Right lobe of liver (tissue), 4 donors: ENCODE data around the gene CD151.

Experiments used
- POLR2A ChIP-seq: fragments of 450-650 bp; IDR thresholded peaks from one replicate; pipeline ENCODE4 v1.6.1; 2017; ENCODE audit warnings: antibody characterized with exemption, mild to moderate bottlenecking
- TF ChIP-seq, protein P1 (sequence below), 4 donors: fragments of 200-600 bp in 3 of 4; fragments of 450-650 bp in 1 of 4; IDR thresholded peaks; one replicate each; pipeline versions ENCODE4 v1.5.1 to v1.8.0; 2016 to 2022; ENCODE audit warnings: antibody characterized with exemption in 4 of 4, mild to moderate bottlenecking in 2 of 4
- donor health status: DM: no; HTN: no; CAD: no.
- donor health status: DM: no; HTN: no; CAD: no.
- donor health status: DM: no; HTN: yes; CAD: no.

DNA sequence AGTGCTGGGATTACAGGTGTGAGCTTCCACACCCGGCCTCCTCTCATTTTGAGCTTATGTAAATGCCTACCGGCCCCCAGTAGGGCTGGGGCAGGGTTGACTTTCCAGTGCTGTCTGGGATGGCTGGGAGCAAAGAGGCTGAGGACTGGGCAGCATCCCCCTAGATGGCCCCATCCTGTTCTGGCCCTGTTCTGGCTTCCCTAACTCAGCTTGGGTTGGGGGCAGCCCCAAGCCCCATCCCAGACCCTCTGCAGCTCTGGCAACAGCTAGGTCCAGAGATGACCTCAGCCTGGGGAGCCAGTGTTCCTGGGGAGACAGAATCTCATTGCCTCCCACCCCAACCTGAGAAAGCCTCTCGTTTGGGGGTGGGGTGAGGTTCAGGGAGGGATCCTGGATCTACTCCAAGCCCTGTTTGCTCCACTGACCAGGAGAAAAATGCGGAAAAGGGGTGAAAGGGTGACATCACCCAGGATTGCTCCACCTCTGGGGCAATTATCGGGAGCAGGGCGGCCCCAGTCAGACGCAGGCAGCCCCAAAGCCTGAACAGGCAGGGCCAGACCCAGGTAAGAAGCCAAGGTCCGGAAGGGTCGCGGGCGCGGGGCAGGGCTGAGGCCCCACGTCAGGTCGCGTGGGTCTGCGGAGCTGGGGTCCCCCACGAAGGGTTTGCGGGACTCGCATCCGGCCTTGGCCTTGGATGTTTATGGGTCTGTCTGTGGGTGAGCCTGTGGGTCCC, 14.2 kb upstream of the CD151 start, which contains the start of gene PNPLA2:
- TF ChIP-seq, protein P1, sequence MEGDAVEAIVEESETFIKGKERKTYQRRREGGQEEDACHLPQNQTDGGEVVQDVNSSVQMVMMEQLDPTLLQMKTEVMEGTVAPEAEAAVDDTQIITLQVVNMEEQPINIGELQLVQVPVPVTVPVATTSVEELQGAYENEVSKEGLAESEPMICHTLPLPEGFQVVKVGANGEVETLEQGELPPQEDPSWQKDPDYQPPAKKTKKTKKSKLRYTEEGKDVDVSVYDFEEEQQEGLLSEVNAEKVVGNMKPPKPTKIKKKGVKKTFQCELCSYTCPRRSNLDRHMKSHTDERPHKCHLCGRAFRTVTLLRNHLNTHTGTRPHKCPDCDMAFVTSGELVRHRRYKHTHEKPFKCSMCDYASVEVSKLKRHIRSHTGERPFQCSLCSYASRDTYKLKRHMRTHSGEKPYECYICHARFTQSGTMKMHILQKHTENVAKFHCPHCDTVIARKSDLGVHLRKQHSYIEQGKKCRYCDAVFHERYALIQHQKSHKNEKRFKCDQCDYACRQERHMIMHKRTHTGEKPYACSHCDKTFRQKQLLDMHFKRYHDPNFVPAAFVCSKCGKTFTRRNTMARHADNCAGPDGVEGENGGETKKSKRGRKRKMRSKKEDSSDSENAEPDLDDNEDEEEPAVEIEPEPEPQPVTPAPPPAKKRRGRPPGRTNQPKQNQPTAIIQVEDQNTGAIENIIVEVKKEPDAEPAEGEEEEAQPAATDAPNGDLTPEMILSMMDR (IDR thresholded peaks at IDR 0.05), result no peak
- TF ChIP-seq POLR2A, result peak; percentile 60
